SK-N-SH (cell line): Measurements from ENCODE around the gene PTRH2. TPM values are rescaled to one million over a fixed set of nuclear protein-coding genes. Genes with fewer than 3 reads are reported as not detected.

Source experiments
- CTCF ChIA-PET: fragments of 300-600, 350-600 bp; formaldehyde crosslinking; extraction: SDS; loops from one replicate; lab custom pipeline; 2021; lab: Yijun Ruan, JAX
- POLR2A ChIA-PET: fragments of 350-600 bp; sonication (Branson Sonifier 250); formaldehyde crosslinking; extraction: SDS; loops from one replicate; lab custom pipeline; 2020; ENCODE audit warnings: antibody characterized with exemption, inconsistent platforms; lab: Yijun Ruan, JAX
- DNase-seq: peaks from one replicate; pipeline ENCODE4 v3.0.0; 2012
- H2AFZ ChIP-seq: fragments of 200-600 bp; sonication (generic); 2 replicates; pipeline ENCODE4 v1.8.1; 2016; ENCODE audit warnings: antibody characterized with exemption, mild to moderate bottlenecking, low read depth
- H3F3A ChIP-seq: fragments of 200-600 bp; sonication (generic); replicated peaks from 2 replicates; pipeline ENCODE3; 2016; ENCODE audit warnings: antibody characterized with exemption, mild to moderate bottlenecking; ENCODE audit not compliant: insufficient read depth
- H3K27ac ChIP-seq, 2 experiments: fragments of 200-500 bp in 1 of 2; fragments of 200-600 bp in 1 of 2; sonication (Bioruptor generic) in 1 of 2; sonication (generic), shearing (Covaris generic) in 1 of 2; 2 replicates each; pipeline versions ENCODE4 v1.5.1 to v1.6.1; 2014 to 2016; ENCODE audit warnings: low read depth in 2 of 2, inconsistent platforms in 1 of 2, low read length in 1 of 2, mild to moderate bottlenecking in 1 of 2, mixed read lengths in 1 of 2
- H3K27me3 ChIP-seq: fragments of 200-600 bp; sonication (generic), shearing (Covaris generic); 2 replicates; pipeline ENCODE4 v1.6.1; 2016; ENCODE audit warnings: mixed run types; ENCODE audit not compliant: insufficient read depth
- H3K36me3 ChIP-seq, 2 experiments: fragments of 200-500 bp in 1 of 2; fragments of 200-600 bp in 1 of 2; sonication (Bioruptor generic) in 1 of 2; sonication (generic) in 1 of 2; replicated peaks in 1 of 2; 2 replicates each; pipeline versions ENCODE3 to v1.5.1; 2014 to 2016; ENCODE audit warnings: low read length in 1 of 2, mild to moderate bottlenecking in 1 of 2; ENCODE audit not compliant: insufficient read depth in 2 of 2, control insufficient read depth in 1 of 2
- H3K4me1 ChIP-seq, 2 experiments: fragments of 200-500 bp in 1 of 2; fragments of 200-600 bp in 1 of 2; sonication (Bioruptor generic) in 1 of 2; sonication (generic), shearing (Covaris generic) in 1 of 2; 2 replicates each; pipeline versions ENCODE4 v1.5.1 to v1.6.1; 2014 to 2016; ENCODE audit warnings: low read depth in 1 of 2, low read length in 1 of 2, mixed run types in 1 of 2; ENCODE audit not compliant: insufficient read depth in 2 of 2, control insufficient read depth in 1 of 2
- H3K4me2 ChIP-seq: fragments of 200-600 bp; sonication (generic), shearing (Covaris generic); 2 replicates; pipeline ENCODE4 v1.6.1; 2017; ENCODE audit warnings: mixed run types
- H3K4me3 ChIP-seq, 2 experiments: fragments of 200-500 bp in 1 of 2; fragments of 200-600 bp in 1 of 2; sonication (Bioruptor generic) in 1 of 2; sonication (generic), shearing (Covaris generic) in 1 of 2; 2 replicates each; pipeline versions ENCODE4 v1.5.1 to v1.8.1; 2014 to 2016; ENCODE audit warnings: low read depth in 2 of 2, inconsistent platforms in 1 of 2, low read length in 1 of 2, mild to moderate bottlenecking in 1 of 2, mixed read lengths in 1 of 2, moderate library complexity in 1 of 2
- H3K79me2 ChIP-seq: fragments of 200-600 bp; sonication (generic); 2 replicates; pipeline ENCODE4 v1.8.1; 2017; ENCODE audit warnings: mild to moderate bottlenecking; ENCODE audit not compliant: insufficient read depth
- H3K9ac ChIP-seq: fragments of 200-600 bp; sonication (generic); 2 replicates; pipeline ENCODE4 v1.6.1; 2017; ENCODE audit warnings: mixed run types
- H3K9me2 ChIP-seq: fragments of 200-600 bp; sonication (generic); 2 replicates; pipeline ENCODE4 v1.6.1; 2017; ENCODE audit warnings: mixed run types
- H3K9me3 ChIP-seq: fragments of 200-600 bp; sonication (generic); 2 replicates; pipeline ENCODE4 v1.6.1; 2017; ENCODE audit warnings: mixed run types, mild to moderate bottlenecking, moderate library complexity
- H4K20me1 ChIP-seq: fragments of 200-600 bp; sonication (generic); 2 replicates; pipeline ENCODE4 v1.6.1; 2017; ENCODE audit warnings: mild to moderate bottlenecking, mixed run types; ENCODE audit not compliant: insufficient read depth
- CHD2 ChIP-seq: fragments of 150-350 bp; IDR thresholded peaks from 2 replicates; pipeline ENCODE4 v1.6.1; 2018; ENCODE audit warnings: low read length; ENCODE audit not compliant: partially characterized antibody
- EP300 ChIP-seq, 2 experiments: IDR thresholded peaks; 2 replicates each; pipeline versions ENCODE4 v1.4.0 to v1.6.1; 2012; ENCODE audit warnings: borderline replicate concordance in 1 of 2, low read depth in 1 of 2, low read length in 1 of 2
- FOSL2 ChIP-seq: IDR thresholded peaks from 2 replicates; pipeline ENCODE4 v1.4.0; 2012; ENCODE audit warnings: low read depth, mild to moderate bottlenecking, moderate library complexity, borderline replicate concordance
- FOXM1 ChIP-seq: IDR thresholded peaks from 2 replicates; pipeline ENCODE4 v1.4.0; 2012; ENCODE audit warnings: low read depth, mild to moderate bottlenecking
- GABPA ChIP-seq: IDR thresholded peaks from 2 replicates; pipeline ENCODE4 v1.4.0; 2012; ENCODE audit warnings: low read depth, mild to moderate bottlenecking
- GATA2 ChIP-seq: sonication (generic); formaldehyde crosslinking; IDR thresholded peaks from 2 replicates; pipeline ENCODE4 v1.5.0; 2020; ENCODE audit warnings: mild to moderate bottlenecking, missing genetic modification reagents
- JUND ChIP-seq: IDR thresholded peaks from 2 replicates; pipeline ENCODE4 v1.4.0; 2012
- MEF2A ChIP-seq: IDR thresholded peaks from 2 replicates; pipeline ENCODE4 v1.4.0; 2012; ENCODE audit warnings: low read depth, borderline replicate concordance
- MXI1 ChIP-seq: IDR thresholded peaks from 2 replicates; pipeline ENCODE4 v1.6.1; 2012; ENCODE audit warnings: mild to moderate bottlenecking, low read depth, low read length, improper control_type of control experiment
- NFIC ChIP-seq: IDR thresholded peaks from 2 replicates; pipeline ENCODE4 v1.4.0; 2012; ENCODE audit warnings: borderline replicate concordance
- POLR2AphosphoS5 ChIP-seq: IDR thresholded peaks from 2 replicates; pipeline ENCODE4 v1.6.1; 2012; ENCODE audit warnings: low read depth, low read length
- RCOR1 ChIP-seq: fragments of 150-350 bp; IDR thresholded peaks from 2 replicates; pipeline ENCODE4 v1.6.1; 2017; ENCODE audit warnings: antibody characterized with exemption, low read length
- RFX5 ChIP-seq: IDR thresholded peaks from 2 replicates; pipeline ENCODE4 v1.6.1; 2012; ENCODE audit warnings: mild to moderate bottlenecking, improper control_type of control experiment, low read length
- RXRA ChIP-seq: IDR thresholded peaks from 2 replicates; pipeline ENCODE4 v1.4.0; 2012; ENCODE audit warnings: low read depth, mild to moderate bottlenecking, borderline replicate concordance
- TAF1 ChIP-seq: IDR thresholded peaks from 2 replicates; pipeline ENCODE4 v1.6.1; 2012; ENCODE audit warnings: low read depth, mild to moderate bottlenecking, low read length, moderate library complexity, borderline replicate concordance
- YY1 ChIP-seq: IDR thresholded peaks from 2 replicates; pipeline ENCODE4 v1.4.0; 2012; ENCODE audit warnings: low read depth, mild to moderate bottlenecking
- WGBS: methylation state at CpG from one replicate; pipeline ENCODE4 v1.1.6; 2017; ENCODE audit warnings: low lambda C conversion rate; 5-methylcytosine and 5-hydroxymethylcytosine counted together
- polyA plus RNA-seq, 3 experiments: library from polyadenylated mRNA; depleted of rRNA; stranded (reverse); fragments of >200 nt; gene quantifications; 2 replicates each; pipeline ENCODE4 v1.2.3, GENCODE V29; 2012
- TF ChIP-seq, protein P1 (sequence below): IDR thresholded peaks from 2 replicates; pipeline ENCODE4 v1.4.0; 2012; ENCODE audit warnings: low read depth, borderline replicate concordance
- TF ChIP-seq, protein P2 (sequence below): IDR thresholded peaks from 2 replicates; pipeline ENCODE4 v1.4.0; 2012; ENCODE audit warnings: low read depth
- TF ChIP-seq, protein P3 (sequence below): fragments of 150-350 bp; IDR thresholded peaks from 2 replicates; pipeline ENCODE4 v1.6.1; 2017; ENCODE audit warnings: antibody characterized with exemption, low read length, low read depth, borderline replicate concordance

Gene PTRH2
- polyA plus RNA-seq, 1 of the 3 experiments (the other 2 are of a cell fraction), result 101 TPM

DNA sequence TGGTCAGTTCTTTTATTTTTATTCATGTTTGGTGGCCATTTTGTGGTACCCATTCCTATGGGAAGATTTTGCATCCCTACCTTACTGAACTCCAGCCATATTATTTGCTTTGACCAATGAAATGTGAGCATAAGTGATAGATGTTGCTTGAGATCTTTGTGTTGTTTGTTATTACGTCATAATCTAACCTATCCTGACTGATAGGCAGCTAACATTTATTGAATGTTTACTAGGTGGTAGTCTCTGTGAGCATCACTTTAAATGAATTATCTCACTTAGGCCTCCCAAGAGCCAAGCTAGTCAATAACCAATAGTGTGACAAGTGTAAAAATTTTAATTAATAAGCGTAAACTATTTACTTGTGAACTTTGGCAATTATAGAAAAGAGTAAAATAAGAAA lies 37.8 kb upstream of the PTRH2 start:
- Histone ChIP-seq H3K36me3 (peaks cover 26 to 39% of the 10 kb centered on the region in 2 experiments), H2AFZ (no peak overlapping the region), H3K27ac (no peak overlapping the region), H3K4me2 (no peak overlapping the region), H3K79me2 (peaks cover 28% of the 10 kb centered on the region), H4K20me1 (no peaks in the 10 kb centered on the region), H3K27me3 (no peaks in the 10 kb centered on the region), H3K9me2 (no peaks in the 10 kb centered on the region), H3K4me1 (no peaks in the 10 kb centered on the region), H3K4me3 (no peak overlapping the region), H3K9ac (no peak overlapping the region), H3K9me3 (peaks cover 11% of the 10 kb centered on the region; the same call in 1 of the 2 replicates), H3F3A (peaks cover 18% of the 10 kb centered on the region)
- ChIA-PET CTCF (interaction anchor here (0.8 to 2.5 kb wide), 9 partner anchors 9 to 341 kb away, joined by 3 to 16 read pairs (median 3); no protein-coding TSS in a partner anchor), POLR2A (no interaction called here)
- WGBS, result 97% methylated on average over 2 of the region's 2 CpGs
- no peak for DNase-seq
- TF ChIP-seq CHD2 (no peak), EP300 (IDR thresholded peaks at IDR 0.05; ENCODE audit: borderline replicate concordance in 1 of 2, low read depth in 1 of 2, low read length in 1 of 2) (no peak), TAF1 (no peak), NFIC (no peak), GATA2 (CRISPR knock-in tag) (no peak), RCOR1 (no peak), POLR2AphosphoS5 (no peak), FOSL2 (no peak), YY1 (no peak), RXRA (no peak)

DNA sequence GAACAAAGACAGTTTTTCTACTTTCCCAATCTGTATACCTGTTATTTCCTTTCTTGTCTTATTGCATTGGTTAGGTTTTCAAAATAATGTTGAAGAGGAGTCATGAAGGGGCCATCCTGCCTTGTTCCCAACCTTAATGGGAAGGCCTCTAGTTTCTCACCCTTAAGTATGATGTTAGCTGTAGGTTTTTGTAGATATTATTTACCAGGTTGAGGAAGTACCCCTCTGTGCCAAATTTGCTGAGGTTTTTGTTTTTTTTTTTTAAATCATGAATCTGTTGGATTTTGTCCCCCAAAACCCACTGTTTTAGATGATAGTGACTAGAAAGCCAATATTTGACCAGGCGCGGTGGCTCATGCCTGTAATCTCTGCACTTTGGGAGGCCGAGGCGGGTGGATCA lies 36.6 kb upstream of the PTRH2 start:
- no peaks in the 10 kb centered on the region for H3K4me1 ChIP-seq
- TF ChIP-seq GABPA (no peak), TAF1 (no peak)
- TF ChIP-seq, all 33 proteins: peak for 0
- Histone ChIP-seq H3K9me2 (no peaks in the 10 kb centered on the region), H4K20me1 (no peaks in the 10 kb centered on the region), H3K36me3 (peaks cover 29 to 45% of the 10 kb centered on the region in 2 experiments), H3K79me2 (peaks cover 24% of the 10 kb centered on the region), H3K9ac (no peak overlapping the region), H3K4me3 (no peak overlapping the region), H3K27me3 (no peaks in the 10 kb centered on the region), H3K27ac (no peak overlapping the region), H3K4me2 (no peak overlapping the region), H3K9me3 (peaks cover 11% of the 10 kb centered on the region; the same call in 1 of the 2 replicates), H3F3A (peaks cover 19% of the 10 kb centered on the region), H2AFZ (no peak overlapping the region)
- 97% methylated on average over 4 of the region's 4 CpGs for WGBS
- POLR2A ChIA-PET, result no interaction called here
- CTCF ChIA-PET, result interaction anchor here (1.6 kb wide), 1 partner anchor 10 kb away, joined by 3 read pairs; no protein-coding TSS in a partner anchor
- no peak for DNase-seq

DNA sequence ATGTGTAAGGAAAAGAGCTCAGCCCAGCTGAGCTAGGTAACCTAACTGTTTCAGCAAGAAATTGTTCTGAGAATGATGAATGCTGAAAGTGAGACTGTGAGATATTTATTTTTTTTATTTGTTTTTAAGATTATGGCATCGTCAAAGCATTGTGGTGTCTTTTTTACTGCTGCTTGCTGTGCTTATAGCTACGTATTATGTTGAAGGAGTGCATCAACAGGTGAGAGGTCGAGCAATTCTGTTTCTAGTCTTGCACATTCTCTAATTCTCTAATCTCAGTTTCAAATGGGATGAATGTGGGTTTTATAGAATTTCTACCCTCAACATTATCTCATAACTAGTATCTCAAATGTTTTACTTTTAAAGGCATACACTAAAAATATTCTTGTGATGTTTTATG lies 30.1 kb upstream of the PTRH2 start:
- peaks cover 4% of the 10 kb centered on the region for H3F3A ChIP-seq
- H3K9ac ChIP-seq, result no peak overlapping the region
- H3K27me3 ChIP-seq, result no peaks in the 10 kb centered on the region
- no peak for DNase-seq
- ChIA-PET POLR2A (no interaction called here), CTCF (interaction anchor here (1.0 to 2.2 kb wide), 5 partner anchors 10 to 177 kb away, joined by 3 to 15 read pairs (median 8); no protein-coding TSS in a partner anchor)
- H4K20me1 ChIP-seq, result no peaks in the 10 kb centered on the region
- no peak overlapping the region for H3K4me2 ChIP-seq
- no peak overlapping the region for H3K27ac ChIP-seq
- WGBS, result 95% methylated on average over 3 of the region's 3 CpGs
- peaks cover 19% of the 10 kb centered on the region; the same call in 1 of the 2 replicates for H3K79me2 ChIP-seq
- TF ChIP-seq EP300 (IDR thresholded peaks at IDR 0.05; ENCODE audit: borderline replicate concordance in 1 of 2, low read depth in 1 of 2, low read length in 1 of 2), result no peak
- no peak for TF ChIP-seq CHD2
- TF ChIP-seq NFIC, result no peak
- TF ChIP-seq, protein P1, sequence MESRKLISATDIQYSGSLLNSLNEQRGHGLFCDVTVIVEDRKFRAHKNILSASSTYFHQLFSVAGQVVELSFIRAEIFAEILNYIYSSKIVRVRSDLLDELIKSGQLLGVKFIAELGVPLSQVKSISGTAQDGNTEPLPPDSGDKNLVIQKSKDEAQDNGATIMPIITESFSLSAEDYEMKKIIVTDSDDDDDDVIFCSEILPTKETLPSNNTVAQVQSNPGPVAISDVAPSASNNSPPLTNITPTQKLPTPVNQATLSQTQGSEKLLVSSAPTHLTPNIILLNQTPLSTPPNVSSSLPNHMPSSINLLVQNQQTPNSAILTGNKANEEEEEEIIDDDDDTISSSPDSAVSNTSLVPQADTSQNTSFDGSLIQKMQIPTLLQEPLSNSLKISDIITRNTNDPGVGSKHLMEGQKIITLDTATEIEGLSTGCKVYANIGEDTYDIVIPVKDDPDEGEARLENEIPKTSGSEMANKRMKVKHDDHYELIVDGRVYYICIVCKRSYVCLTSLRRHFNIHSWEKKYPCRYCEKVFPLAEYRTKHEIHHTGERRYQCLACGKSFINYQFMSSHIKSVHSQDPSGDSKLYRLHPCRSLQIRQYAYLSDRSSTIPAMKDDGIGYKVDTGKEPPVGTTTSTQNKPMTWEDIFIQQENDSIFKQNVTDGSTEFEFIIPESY, result no peak
- no peak for TF ChIP-seq JUND
- TF ChIP-seq FOXM1, result no peak
- TF ChIP-seq, protein P2, sequence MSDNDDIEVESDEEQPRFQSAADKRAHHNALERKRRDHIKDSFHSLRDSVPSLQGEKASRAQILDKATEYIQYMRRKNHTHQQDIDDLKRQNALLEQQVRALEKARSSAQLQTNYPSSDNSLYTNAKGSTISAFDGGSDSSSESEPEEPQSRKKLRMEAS, result no peak
- TF ChIP-seq MEF2A, result no peak
- TF ChIP-seq MXI1, result no peak
- no peak for TF ChIP-seq GATA2 (CRISPR knock-in tag)
- TF ChIP-seq TAF1, result no peak
- TF ChIP-seq, protein P3, sequence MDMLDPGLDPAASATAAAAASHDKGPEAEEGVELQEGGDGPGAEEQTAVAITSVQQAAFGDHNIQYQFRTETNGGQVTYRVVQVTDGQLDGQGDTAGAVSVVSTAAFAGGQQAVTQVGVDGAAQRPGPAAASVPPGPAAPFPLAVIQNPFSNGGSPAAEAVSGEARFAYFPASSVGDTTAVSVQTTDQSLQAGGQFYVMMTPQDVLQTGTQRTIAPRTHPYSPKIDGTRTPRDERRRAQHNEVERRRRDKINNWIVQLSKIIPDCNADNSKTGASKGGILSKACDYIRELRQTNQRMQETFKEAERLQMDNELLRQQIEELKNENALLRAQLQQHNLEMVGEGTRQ, result no peak
- TF ChIP-seq RFX5, result no peak
- H2AFZ ChIP-seq, result no peak overlapping the region
- no peaks in the 10 kb centered on the region for H3K9me2 ChIP-seq
- H3K4me3 ChIP-seq, result no peak overlapping the region
- no peaks in the 10 kb centered on the region for H3K4me1 ChIP-seq
- no peaks in the 10 kb centered on the region for H3K9me3 ChIP-seq
- H3K36me3 ChIP-seq, result peaks cover 35 to 66% of the 10 kb centered on the region in 2 experiments
